Activated CD8-positive, alpha-beta T cell treated with anti-CD3 and anti-CD28 coated beads for 36 hours (primary cell): Measurements from ENCODE around the gene CCDC91. TPM values are rescaled to one million over a fixed set of nuclear protein-coding genes. Genes with fewer than 3 reads are reported as not detected.

ENCODE experiments used
- ATAC-seq: fragments of 200-7000 bp; cut with Tn5 transposase; one replicate; pipeline ENCODE4 v1.10.0; 2021; ENCODE audit warnings: mild to moderate bottlenecking, moderate library complexity
- CTCF ChIA-PET: fragments of 350-600 bp; sonication (Branson Sonifier 250); formaldehyde crosslinking; loops from one replicate; lab custom pipeline; 2021; ENCODE audit warnings: antibody characterized with exemption; lab: Charles Lee
- POLR2A ChIA-PET: fragments of 350-600 bp; sonication (Branson Sonifier 250); formaldehyde crosslinking; loops from one replicate; lab custom pipeline; 2021; ENCODE audit warnings: antibody characterized with exemption; lab: Charles Lee
- DNase-seq: peaks from one replicate; pipeline ENCODE4 v3.0.0-alpha.2; 2020
- H3K27ac Mint-ChIP-seq: one replicate; pipeline ENCODE4 v1.8.0; 2021; ENCODE audit warnings: mild to moderate bottlenecking, mixed read lengths
- H3K27me3 Mint-ChIP-seq: one replicate; pipeline ENCODE4 v1.8.0; 2021; ENCODE audit warnings: mixed read lengths
- H3K36me3 Mint-ChIP-seq: one replicate; pipeline ENCODE4 v1.8.0; 2021; ENCODE audit warnings: low read depth, mixed read lengths
- H3K4me1 Mint-ChIP-seq: one replicate; pipeline ENCODE4 v1.8.0; 2021; ENCODE audit warnings: low read depth, mixed read lengths
- H3K4me3 Mint-ChIP-seq: one replicate; pipeline ENCODE4 v1.8.0; 2021; ENCODE audit warnings: mild to moderate bottlenecking, moderate library complexity, mixed read lengths
- H3K9me3 Mint-ChIP-seq: one replicate; pipeline ENCODE4 v1.8.0; 2021; ENCODE audit warnings: mixed read lengths
- CTCF ChIP-seq: fragments of 200-600 bp; IDR thresholded peaks from one replicate; pipeline ENCODE4 v1.8.0; 2022; ENCODE audit warnings: antibody characterized with exemption, mild to moderate bottlenecking
- intact Hi-C: fragments of 100-400 bp; cut with micrococcal nuclease; formaldehyde crosslinking; loops from one replicate; pipeline ENCODE4 v1.10.0; 2022
- total RNA-seq, 2 experiments: library from RNA; stranded (reverse); gene quantifications; one replicate each; pipeline ENCODE4 v1.2.3, GENCODE V29; 2021

Gene CCDC91
- total RNA-seq, 2 experiments from 2014 or later = 14.7 to 14.8 TPM

GRCh38 chr12:28234444-28234843 lies 44.2 kb downstream of the CCDC91 start:
- H3K4me3 Mint-ChIP-seq = no peak overlapping the region
- CTCF ChIA-PET = interaction anchor here (1.2 to 3.5 kb wide), 2 partner anchors 12 to 13 kb away, joined by 3 to 7 read pairs; no protein-coding TSS in a partner anchor
- H3K9me3 Mint-ChIP-seq = peaks cover 2% of the 10 kb centered on the region
- no peak for DNase-seq
- H3K27ac Mint-ChIP-seq = no peak overlapping the region
- no peaks in the 10 kb centered on the region for H3K27me3 Mint-ChIP-seq
- intact Hi-C loops = no loop called here
- POLR2A ChIA-PET = no interaction called here
- ATAC-seq = no peak
- peaks cover 13% of the 10 kb centered on the region for H3K36me3 Mint-ChIP-seq
- TF ChIP-seq CTCF = no peak
- peaks cover 49% of the 10 kb centered on the region for H3K4me1 Mint-ChIP-seq

- TF ChIP-seq CTCF = no peak
- Mint-ChIP-seq H3K4me1 (peaks cover 43% of the 10 kb centered on the region), H3K4me3 (no peak overlapping the region), H3K27me3 (no peaks in the 10 kb centered on the region), H3K27ac (peak overlapping the region; percentile 36), H3K36me3 (peaks cover 9% of the 10 kb centered on the region), H3K9me3 (peaks cover 2% of the 10 kb centered on the region)
- CTCF ChIA-PET = interaction anchor here (1.2 to 3.5 kb wide), 2 partner anchors 12 to 13 kb away, joined by 3 to 7 read pairs; no protein-coding TSS in a partner anchor
- intact Hi-C loops = no loop called here
- ATAC-seq (peak; percentile 49), DNase-seq (no peak)
- POLR2A ChIA-PET = interaction anchor here (0.8 kb wide), 1 partner anchor 44 kb away, joined by 4 read pairs; no protein-coding TSS in a partner anchor
Measured at GRCh38 chr12:28235015-28235414, 44.8 kb downstream of the CCDC91 start.

GRCh38 chr12:28235985-28236384 lies 45.7 kb downstream of the CCDC91 start:
- no peak for ATAC-seq
- intact Hi-C loops = no loop called here
- ChIA-PET CTCF (interaction anchor here (3.5 kb wide), 1 partner anchor 12 kb away, joined by 7 read pairs; no protein-coding TSS in a partner anchor), POLR2A (interaction anchor here (0.6 to 0.8 kb wide), 3 partner anchors 45 to 272 kb away, joined by 3 to 4 read pairs (median 3); no protein-coding TSS in a partner anchor)
- H3K27ac Mint-ChIP-seq = no peak overlapping the region
- H3K4me3 Mint-ChIP-seq = no peak overlapping the region
- DNase-seq = no peak
- no peaks in the 10 kb centered on the region for H3K9me3 Mint-ChIP-seq
- no peak for TF ChIP-seq CTCF
- H3K27me3 Mint-ChIP-seq = no peaks in the 10 kb centered on the region
- peaks cover 4% of the 10 kb centered on the region for H3K36me3 Mint-ChIP-seq
- H3K4me1 Mint-ChIP-seq = peaks cover 40% of the 10 kb centered on the region

- Mint-ChIP-seq H3K9me3 (no peaks in the 10 kb centered on the region), H3K27me3 (no peaks in the 10 kb centered on the region), H3K4me1 (peaks cover 40% of the 10 kb centered on the region), H3K36me3 (peaks cover 7% of the 10 kb centered on the region), H3K27ac (no peak overlapping the region), H3K4me3 (no peak overlapping the region)
- DNase-seq (no peak), ATAC-seq (no peak)
- intact Hi-C loops = no loop called here
- POLR2A ChIA-PET = no interaction called here
- TF ChIP-seq CTCF = no peak
- CTCF ChIA-PET = no interaction called here
Measured at GRCh38 chr12:28237423-28237822, 47.2 kb downstream of the CCDC91 start.

- Mint-ChIP-seq H3K27ac (no peak overlapping the region), H3K4me3 (no peak overlapping the region), H3K4me1 (peaks cover 28% of the 10 kb centered on the region), H3K27me3 (no peaks in the 10 kb centered on the region), H3K36me3 (peaks cover 7% of the 10 kb centered on the region), H3K9me3 (peaks cover 2% of the 10 kb centered on the region)
- no peak for ATAC-seq
- no peak for DNase-seq
- intact Hi-C loops = no loop called here
- POLR2A ChIA-PET = interaction anchor here (1.3 kb wide), 1 partner anchor 49 kb away, joined by 3 read pairs; the partner anchor contains the start of gene CCDC91
- CTCF ChIA-PET = interaction anchor here (1.4 to 2.6 kb wide), 2 partner anchors 9 to 10 kb away, joined by 3 to 7 read pairs; no protein-coding TSS in a partner anchor
- no peak for TF ChIP-seq CTCF
Measured at GRCh38 chr12:28239918-28240317, 49.7 kb downstream of the CCDC91 start.
